Fibroblast of mammary gland (primary cell): ENCODE data around the gene TRIM21.
"Not testable (repeated sequence)": the region's sequence is repeated elsewhere in the genome, so short reads cannot be mapped to it uniquely, and the experiment has no call there.

ENCODE experiments used
- DNase-seq: peaks from one replicate; pipeline ENCODE4 v3.0.0-alpha.2; 2010; ENCODE audit warnings: low read depth
- H3K4me3 ChIP-seq: 2 replicates; pipeline ENCODE4 v1.5.1; 2011; ENCODE audit warnings: low read depth, mild to moderate bottlenecking, low read length, moderate library complexity; ENCODE audit not compliant: control insufficient read depth
- TF ChIP-seq, protein P1 (sequence below): conservative IDR thresholded peaks from 2 replicates; pipeline ENCODE4 v1.5.1; 2011; ENCODE audit warnings: low read depth, low read length, inconsistent platforms; ENCODE audit not compliant: control insufficient read depth, insufficient read depth

The TRIM21 gene

DNA sequence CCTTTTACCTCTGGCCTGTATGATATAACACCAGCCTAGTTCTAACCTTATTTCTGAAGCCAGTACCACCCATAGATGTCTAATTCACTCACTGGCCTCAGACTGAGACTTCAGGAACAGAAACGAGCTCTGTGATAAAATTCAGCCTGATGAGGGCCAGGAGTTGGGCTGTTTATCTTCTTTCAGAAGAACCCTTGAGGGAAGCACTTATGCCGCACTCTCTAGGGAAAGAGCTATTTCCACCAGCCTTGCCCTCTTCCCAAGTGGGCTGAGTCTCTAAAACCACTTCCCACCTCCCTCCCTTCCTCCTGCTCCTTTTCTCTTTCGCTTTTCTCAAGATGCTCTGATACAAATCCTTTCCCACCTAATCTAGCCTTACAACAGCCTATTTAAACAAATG lies 23.3 kb downstream of the TRIM21 start:
- no peak for DNase-seq
- H3K4me3 ChIP-seq: no peak overlapping the region
- TF ChIP-seq, protein P1, sequence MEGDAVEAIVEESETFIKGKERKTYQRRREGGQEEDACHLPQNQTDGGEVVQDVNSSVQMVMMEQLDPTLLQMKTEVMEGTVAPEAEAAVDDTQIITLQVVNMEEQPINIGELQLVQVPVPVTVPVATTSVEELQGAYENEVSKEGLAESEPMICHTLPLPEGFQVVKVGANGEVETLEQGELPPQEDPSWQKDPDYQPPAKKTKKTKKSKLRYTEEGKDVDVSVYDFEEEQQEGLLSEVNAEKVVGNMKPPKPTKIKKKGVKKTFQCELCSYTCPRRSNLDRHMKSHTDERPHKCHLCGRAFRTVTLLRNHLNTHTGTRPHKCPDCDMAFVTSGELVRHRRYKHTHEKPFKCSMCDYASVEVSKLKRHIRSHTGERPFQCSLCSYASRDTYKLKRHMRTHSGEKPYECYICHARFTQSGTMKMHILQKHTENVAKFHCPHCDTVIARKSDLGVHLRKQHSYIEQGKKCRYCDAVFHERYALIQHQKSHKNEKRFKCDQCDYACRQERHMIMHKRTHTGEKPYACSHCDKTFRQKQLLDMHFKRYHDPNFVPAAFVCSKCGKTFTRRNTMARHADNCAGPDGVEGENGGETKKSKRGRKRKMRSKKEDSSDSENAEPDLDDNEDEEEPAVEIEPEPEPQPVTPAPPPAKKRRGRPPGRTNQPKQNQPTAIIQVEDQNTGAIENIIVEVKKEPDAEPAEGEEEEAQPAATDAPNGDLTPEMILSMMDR: no peak

DNA sequence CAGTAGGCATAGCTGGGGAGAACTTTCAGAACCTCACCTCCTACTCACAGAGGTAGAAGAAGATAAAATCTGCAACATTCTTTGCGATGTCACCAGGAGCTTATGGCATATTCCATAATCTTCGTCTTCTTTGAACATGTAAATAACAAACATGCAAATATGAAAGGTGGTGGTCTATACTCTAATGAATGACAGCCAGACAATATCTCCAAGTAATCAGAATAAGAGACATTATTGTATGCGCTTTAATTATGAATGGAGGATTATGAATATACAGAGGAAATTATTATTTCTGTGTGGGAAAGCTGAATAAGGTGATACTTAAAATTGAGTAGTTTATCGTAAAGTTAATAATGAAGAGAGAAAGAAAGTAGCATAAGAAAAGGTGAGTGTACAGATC lies 25.2 kb downstream of the TRIM21 start, which contains the start of gene OR52B4:
Gene OR52B4, minus strand, starts transcription at position 101 of the 400 bp plus-strand sequence. Its CDS starts 91 bp downstream, at position 10.
- TF ChIP-seq, protein P1: no peak
- H3K4me3 ChIP-seq: no peak within 1 kb of the TSS
- no peak for DNase-seq

DNA sequence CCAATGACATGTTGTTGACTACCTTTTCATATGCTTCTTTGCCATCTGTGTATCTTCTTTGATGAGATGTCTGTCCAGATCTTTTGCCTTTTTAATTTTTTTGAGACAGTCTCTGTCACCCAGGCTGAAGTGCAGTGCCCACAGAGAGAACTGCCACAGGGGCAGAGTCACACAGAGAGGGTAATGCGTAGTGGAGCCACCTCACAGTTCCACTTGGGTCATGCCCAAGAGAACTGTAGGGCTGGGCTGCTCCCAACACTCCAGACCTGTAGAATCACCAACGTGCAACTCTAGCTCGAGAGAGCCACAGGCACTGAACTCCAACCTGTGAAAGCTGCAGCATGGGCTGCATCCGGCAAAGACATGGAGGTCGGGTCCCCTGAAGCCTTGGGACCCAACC lies 45.4 kb downstream of the TRIM21 start:
- not testable (repeated sequence) for H3K4me3 ChIP-seq, DNase-seq

DNA sequence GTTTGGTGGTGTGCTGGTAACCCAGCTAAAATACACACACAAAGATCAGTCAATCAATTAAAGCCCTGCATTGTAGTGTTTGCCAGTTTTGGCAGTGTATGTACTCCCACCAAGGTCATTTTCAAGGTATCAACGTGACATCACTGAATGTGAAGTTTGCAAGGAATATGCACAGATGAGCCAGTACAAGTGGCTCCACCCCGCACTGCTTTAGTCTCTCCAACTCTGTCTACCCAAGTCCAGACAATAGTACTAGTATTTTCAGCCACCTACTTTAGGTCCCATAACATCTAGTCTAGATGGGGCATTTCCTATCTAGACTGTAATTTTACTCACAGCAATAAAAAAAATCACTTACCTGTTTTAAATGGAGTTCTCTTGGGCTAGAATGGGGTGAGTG lies 48.1 kb downstream of the TRIM21 start:
- not testable (repeated sequence) for H3K4me3 ChIP-seq, DNase-seq
